NCI-H748 (cell line): ENCODE results near the gene ATP8B4.
"Not testable (repeated sequence)": the region's sequence is repeated elsewhere in the genome, so short reads cannot be mapped to it uniquely, and the experiment has no call there.

Experiments
- DNase-seq: peaks from one replicate; lab custom pipeline; 2025; ENCODE audit not compliant: unreplicated experiment; lab: John Stamatoyannopoulos, UW

ATP8B4 gene

DNA sequence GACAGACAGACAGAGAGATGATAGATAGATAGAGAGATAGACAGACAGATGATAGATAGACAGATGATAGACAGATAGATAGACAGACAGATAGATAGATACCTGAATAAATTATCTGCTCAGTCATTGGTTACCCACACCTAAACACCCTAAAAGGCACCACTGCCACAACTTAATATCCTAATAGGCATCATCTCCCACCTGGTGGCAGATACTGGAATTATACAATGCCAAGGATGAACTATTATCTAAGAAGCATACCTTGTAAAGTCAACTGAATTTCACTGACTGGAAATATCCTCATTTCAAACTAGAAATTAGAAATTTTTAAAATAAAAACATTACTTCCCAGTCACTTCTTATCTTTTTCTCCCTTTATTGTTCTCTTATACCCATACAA, 19.4 kb upstream of the ATP8B4 start:
- no peak for DNase-seq

DNA sequence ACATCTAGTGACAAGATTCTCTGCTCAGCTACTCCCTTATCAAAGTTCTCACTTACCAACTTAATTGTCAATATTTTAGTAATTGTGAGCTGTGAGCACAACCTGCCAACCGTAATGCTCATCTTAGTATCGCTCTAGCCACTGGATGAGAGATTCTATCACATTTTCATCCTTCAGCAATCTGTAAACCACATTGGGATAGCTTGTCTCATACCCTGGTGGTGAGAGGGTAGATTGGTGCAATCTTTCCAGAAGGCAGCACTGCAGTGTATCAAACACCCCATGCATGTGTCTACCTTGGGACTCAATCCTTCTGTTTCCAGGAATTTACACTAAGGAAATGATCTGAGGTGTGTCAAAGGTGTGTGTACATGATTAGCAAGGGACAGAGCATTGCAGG, 18.9 kb upstream of the ATP8B4 start:
- DNase-seq, result no peak

DNA sequence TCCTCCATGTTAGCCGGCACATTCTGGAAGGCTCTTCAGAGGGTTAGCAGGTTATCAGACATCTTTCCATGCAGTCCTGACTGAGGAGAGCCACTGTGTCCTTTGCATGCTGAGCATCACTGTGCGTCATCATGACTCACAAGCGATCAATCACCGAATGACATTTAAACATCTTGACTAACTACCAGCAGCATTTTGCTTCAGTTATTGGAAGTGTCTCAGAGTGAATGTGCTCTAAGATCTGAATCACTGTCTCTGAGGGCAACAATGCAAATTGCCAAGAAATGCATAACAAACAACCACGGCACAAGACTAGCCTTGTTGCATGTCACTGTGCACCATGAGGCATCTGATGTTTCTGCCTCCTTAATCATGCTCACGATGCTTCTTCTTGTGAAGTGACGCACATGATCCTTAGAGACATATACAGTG, 18.3 kb upstream of the ATP8B4 start:
- DNase-seq, result no peak

DNA sequence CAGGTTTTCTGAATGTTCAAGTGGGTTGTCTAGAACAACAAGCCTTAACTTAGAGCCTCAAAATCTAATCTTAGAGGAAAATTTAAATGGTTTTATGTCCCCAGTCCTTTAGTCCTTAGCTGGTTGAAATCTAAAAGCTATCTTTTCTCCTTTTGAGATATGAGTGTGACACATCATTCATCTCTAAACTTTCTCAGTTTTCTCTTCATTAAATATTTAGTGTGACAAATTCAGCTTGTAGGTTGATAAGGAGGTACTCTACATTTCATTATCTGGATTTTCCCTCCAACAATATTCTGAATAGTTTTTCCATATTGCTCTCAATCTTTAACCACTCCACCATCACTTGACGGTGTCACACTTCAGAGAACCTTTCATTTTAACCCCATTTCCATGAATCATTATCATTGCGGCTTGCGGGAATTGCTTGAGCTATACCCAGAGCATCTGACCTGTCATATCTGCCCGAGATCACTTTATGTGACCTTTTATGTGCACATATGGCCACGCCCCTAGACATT, 16.1 kb upstream of the ATP8B4 start:
- no peak for DNase-seq

DNA sequence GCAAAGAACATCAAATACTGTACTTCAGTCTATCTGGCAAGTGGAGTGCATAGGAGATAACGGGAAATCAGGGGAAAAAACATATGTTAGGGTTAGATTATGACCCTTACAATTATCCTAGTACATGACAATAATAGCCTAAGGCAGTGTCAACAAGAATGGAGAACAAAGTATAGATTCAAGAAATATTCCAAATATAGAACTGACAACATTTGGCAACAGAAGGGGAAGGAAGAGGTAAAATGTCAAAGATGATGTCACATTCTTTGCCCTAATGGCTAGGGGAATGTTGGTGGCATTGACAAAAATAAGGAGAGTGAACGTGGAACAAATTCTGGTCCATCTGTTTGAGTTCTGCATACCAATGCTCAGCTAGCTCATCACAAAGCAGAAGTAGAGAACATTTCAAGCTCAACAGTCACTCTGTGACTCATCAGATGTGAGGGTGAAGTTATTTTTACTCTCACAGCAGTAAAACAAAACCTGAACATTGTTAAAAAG, 15.5 kb upstream of the ATP8B4 start:
- DNase-seq, result no peak

DNA sequence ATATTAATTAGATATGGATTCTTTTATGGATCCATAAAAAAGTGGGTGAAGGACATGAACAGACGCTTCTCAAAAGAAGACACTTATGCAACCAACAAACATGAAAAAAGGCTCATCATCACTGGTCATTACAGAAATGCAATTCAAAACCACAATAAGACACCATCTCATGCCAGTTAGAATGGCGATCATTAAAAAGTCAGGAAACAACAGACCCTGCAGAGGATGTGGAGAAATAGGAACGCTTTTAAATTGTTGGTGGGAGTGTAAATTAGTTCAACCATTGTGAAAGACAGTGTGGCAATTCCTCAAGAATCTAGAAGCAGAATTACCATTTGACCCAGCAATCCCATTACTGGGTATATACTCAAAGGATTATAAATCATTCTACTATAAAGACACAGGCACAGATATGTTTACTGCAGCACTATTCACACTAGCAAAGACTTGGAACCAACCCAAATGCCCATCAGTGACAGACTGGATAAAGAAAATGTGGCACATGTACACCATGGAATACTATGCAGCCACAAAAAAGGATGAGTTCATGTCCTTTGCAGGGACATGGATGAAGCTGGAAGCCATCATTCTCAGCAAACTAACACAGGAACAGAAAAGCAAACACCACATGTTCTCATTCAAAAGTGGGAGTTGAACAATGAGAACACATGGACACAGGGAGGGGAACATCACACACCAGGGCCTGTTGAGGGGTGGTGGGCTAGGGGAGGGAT, 13.4 kb upstream of the ATP8B4 start:
- not testable (repeated sequence) for DNase-seq

DNA sequence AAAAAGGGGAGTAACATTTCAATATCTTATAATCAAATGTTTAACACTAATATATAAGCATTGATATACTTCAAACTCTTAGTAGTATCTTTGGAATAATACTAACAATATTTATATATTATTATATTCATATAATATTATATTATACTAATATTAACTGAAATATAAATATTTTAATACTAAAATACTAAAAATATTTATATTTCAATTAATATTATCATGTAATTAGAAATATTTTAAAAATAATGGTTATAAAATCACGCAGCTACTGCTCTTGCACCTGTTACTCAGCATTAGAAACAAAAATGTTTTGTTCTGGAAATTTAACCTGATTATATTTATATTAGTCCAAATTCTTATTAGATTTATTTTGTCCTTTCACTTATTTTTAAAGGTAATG, 12.6 kb upstream of the ATP8B4 start:
- no peak for DNase-seq

DNA sequence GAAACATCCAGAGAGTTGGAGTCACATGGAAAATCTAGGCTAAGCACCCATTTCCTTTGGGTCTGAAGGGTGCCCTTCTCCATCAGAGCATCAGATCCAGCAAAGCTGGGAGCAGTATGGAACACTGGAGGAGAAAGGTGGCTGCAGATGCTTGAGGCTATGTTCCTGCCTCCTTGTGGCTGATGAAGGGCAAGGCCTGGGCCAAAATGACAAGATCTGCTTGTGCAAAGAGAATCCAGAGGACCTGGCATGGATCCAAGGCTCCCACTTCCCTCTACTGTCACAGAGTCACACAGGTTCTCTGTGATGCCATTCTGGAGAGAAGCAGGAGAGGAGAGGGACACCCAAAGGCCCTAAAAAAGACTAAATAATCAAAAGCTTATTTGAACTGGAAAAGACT, 9.2 kb upstream of the ATP8B4 start:
- peak; percentile 7 for DNase-seq

DNA sequence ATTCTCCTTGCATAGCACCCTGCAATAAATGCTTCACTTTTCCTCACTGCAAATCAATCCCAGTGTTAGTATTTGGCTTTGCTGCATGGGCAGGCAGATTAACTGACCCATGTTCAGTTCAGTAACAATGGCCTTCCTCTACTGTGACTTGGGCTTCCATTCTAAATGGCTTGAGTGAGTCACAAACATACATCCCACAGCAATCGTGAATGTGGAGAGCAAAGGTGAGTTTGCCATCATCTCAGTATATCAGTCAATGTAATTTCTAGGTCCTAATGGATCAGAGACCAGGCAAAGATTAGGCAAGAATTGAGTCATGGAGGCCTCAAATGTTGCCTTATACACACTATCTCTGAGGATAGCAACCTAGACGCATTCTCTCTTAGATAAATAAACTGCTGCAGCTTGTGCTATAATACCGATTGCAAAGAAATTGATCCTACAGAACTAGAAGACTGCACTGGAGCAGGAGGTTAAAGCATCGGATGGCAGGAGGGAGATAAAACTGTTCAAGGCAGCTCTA, 8.3 kb upstream of the ATP8B4 start:
- DNase-seq, result no peak

DNA sequence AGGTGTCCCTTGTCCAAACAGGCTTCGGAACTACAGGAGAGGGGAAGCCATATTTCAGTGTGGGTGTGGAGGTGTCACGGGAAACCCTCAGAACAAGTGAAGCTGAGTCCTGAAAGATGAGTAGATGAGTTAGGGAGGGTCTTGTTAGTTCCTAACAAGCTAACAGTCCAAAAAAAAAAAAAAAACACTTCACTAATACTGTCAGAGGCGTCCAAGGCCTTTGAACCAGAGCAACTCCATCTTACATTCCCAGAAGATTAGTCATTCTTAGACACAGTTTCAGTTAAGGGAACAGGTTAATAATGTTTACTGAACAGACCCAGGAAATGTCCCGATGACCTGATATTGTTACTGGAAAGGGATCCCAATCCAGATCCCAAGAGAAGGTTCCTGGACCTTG, 7.0 kb upstream of the ATP8B4 start:
- DNase-seq, result no peak

DNA sequence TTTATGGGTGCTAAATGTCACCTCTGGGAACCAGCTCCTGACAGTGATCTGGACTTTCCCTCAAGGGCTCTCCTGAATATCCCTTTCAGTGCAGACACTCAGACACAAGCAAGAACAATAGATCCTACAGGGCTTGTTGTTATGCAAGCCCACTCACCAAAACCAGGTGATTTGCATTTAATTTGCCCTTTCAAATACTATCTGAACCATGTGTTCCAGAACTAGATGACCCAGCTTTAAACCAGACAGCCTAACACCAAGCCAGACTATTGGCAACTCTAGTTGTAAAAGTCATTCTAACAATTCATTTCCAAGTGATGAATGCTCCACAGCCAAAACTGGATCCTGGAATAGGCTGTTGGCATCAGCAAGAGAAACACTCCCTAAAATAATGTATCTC, 5.6 kb upstream of the ATP8B4 start:
- DNase-seq, result no peak

DNA sequence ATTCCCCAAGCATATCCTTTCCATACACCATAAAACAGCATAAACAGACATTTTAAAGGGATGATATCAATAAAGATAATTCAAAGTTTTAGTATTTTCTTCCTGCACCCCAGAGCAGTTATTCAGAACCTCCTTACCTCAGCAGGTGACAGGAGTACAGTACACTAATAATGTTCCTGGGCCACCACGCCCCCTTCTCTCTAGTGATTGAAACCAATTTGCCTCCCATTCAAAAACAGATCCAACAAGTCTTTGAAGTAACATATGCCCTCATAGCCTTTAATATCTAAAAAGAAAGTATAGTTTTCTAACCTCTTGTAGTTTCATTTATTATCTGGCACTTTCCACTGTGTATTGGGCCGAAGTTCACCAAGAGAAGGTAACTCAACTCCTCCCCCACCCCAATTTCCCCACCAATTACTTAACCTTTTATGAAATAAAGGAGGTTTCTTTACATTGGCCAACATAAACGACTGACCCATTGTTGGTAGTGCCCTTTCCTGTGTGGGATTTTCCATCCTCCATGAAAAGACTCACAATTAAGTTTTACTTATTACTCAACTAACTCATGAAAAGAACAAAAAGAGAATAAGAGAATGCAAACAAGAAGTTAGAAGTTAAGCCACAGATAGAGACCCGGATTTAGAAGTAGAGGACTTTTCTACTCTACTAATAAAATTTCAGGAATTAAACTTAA, 5.0 kb upstream of the ATP8B4 start:
- no peak for DNase-seq

DNA sequence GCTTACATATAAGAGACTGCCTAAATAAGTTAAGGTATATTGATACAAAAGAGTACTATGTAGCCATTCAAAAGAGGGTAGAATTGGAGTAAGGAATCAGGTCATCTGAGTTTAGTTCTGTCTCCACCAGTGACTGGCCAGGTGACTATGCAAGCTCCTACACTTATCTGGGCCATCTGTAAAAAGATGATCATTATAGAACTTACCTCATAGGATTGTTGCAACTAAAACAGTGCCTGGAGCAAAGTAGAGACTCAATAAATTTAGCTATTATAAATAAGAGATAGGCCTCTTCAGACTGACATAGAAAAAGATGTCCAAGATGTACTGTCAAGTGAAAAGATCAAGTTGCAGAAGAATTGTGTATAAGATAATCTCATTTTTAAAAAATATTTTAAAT, 1.7 kb upstream of the ATP8B4 start:
- DNase-seq, result no peak

DNA sequence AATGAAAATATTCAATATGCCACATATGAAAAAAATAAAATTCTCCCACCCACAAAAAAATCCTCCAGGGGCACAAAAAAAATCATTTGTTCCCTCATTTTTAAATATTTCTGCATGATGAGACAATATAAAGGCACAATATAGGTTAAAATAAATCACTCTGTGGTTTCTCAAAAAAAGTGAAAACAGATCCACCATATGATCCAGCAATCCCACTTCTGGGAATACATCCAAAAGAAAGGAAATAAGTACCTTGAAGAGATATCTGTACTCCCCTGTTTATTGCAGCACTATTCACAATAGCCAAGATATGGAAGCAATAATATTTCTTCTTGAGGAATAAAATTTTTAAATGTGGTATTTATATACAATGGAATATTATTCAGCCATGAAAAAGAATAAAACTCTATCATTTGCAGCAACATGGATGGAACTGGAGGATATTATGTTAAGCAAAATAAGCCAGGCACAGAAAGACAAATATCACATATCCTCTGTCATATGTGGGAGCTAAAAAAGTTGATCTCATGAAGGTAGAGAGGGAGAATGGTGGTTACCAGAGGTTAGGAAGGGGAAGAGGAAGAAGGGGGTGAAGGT, 1.5 kb downstream of the ATP8B4 start:
- no peak for DNase-seq

DNA sequence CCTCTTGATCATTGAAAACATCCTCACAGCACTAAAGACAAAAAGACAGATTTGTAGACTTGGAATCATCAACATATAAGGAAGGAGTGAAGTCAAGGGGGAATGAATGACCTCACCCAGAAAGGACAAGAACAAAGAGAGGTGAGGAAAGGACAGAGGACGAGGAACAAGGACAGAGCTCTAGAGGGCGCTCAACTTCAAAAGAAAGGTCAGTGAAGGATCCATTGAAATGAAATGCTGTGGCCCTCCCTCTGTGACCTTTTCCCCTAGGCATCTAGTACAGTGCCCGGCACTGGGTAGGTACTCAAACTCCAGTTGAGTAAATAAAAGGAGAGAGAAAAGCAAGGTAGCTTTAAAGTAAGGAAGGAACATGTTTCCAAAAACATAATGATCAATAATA, 2.6 kb downstream of the ATP8B4 start:
- peak; percentile 20 for DNase-seq

DNA sequence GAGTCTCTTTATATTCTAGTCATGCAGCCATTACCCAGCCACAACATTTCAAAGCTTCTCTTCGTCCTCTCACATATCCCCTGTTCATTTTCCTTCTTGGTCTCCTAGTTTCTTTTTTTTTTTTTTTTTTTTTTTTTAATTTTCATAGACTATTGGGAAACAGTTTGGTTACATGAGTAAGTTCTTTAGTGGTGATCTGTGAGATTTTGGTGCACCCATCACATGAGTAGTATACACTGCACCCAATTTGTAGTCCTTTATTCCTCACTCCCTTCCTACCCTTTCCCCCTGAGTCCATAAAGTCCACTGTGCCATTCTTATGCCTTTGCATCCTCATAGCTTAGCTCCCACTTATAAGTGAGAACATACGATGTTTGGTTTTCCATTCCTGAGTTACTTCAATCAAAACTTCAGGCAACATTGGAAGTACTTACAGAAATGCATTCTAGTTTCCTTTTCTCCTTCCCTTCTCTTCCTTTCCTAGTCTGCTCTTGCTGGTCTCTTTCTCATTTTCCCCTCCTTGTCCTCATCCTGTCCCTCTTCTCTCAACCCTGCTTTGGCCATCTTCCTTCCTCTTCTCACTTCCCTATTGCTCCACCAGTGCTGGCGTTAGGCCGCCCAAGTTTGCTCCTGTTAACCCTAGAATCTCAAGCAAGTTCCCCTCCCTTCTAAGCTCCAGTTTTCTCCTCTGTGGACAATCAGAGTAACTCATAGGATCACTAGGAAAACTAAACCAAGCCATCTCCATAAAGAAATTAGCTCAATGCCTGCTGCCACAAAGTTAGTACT, 4.8 kb downstream of the ATP8B4 start:
- DNase-seq, result no peak

DNA sequence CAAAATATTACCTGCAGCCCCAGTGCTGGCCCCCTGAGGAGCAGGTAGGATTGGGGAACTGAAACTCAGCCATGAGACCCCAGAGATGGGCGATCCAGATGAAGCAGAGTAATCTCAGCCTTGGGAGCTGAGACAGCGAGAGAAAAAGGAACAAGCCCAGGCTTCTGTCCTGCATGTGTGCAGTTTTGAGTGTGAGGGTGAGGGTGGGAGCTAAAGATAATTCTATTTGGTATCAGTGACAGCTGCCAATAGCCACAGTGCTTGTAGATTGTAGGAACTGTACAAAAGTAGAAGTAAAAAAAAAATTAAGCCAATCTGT, 5.9 kb downstream of the ATP8B4 start:
- DNase-seq, result no peak

DNA sequence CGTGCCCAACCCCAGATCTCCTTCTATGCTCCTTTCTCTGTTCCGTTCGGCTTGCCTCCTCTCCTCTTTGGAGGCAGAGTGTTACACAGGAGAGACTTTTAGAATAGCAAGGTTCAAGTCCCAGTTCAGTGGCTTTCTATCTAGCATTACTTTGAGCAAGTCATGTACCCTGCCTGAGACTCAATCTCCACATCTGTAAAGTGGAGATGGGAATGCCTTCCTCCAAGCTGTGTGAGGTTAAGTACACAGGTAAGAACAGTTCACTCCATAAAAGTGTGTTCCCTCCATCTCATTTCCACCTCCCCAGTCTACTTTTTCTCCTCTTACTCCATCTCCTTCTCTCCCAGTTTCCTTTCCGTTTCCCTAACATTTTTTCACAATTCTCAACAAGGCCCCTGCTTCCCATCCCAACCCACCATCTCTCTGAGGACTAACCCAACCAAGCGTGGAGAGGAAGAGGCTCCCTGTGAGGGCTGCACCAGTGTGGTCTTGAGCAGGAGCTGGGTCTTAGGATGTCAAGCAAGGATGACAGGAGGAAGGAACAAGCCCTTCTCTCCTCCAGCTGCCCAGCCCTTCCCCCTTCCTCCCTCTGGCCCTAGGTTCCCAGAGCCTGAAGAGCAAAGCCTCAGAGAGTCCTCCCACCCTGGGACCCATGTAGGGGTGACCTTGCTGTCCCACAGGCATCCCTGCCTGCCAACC, 6.4 kb downstream of the ATP8B4 start:
- no peak for DNase-seq

DNA sequence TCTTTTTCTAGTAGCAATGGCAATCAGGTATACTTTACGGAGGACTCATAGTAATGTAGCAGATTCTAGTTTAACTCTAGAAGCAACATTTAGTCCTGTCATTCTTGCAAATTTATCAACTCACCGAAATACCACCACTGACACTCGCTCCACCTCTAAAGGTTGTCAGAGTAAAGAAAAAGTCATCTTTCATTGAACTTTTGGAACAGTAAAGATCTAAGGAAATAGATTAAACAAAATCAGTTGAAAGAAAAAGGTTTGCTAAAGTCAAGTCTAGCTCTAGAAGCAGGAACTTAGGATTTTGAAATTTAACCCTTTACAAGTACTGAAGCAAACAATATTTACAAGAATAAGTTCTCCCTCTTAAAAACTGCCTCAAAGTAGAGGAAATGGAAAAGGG, 8.7 kb downstream of the ATP8B4 start:
- DNase-seq, result no peak
